Measurements from ENCODE around the gene EARS2. TPM values are rescaled to one million over a fixed set of nuclear protein-coding genes. Genes with fewer than 3 reads are reported as not detected.

Gene EARS2
- total RNA-seq, 4 donors from 2014 or later = 10.9 to 32.0 (median 14.0) TPM

GRCh38 chr16:23514381-23515152 is 42.6 kb downstream of the EARS2 start:
- no peak for TF ChIP-seq CTCF (IDR thresholded peaks at IDR 0.05; ENCODE audit: low read depth)

- TF ChIP-seq CTCF (IDR thresholded peaks at IDR 0.05; ENCODE audit: low read depth) = no peak
Measured at GRCh38 chr16:23512168-23512695, 44.9 kb downstream of the EARS2 start.

DNA sequence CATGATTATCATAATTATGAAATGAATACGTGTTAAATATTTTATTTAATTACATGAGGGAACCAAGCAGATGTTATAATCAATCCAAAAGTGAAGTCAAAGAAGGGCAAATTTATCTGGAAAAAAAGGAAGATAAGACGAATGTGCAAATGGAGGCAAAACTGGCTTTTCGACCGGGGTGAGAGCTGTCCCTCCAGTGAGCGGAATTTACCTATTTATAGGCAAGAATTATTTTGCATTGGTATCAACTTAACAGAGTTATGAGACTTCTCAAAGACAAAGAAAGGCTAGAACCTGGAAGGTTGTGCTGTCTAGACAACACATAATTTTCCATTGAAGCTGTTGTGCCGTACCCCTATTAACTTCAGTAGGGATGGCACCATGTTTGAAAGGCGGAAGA is 45.4 kb downstream of the EARS2 start:
- TF ChIP-seq CTCF (IDR thresholded peaks at IDR 0.05; ENCODE audit: low read depth) = no peak

DNA sequence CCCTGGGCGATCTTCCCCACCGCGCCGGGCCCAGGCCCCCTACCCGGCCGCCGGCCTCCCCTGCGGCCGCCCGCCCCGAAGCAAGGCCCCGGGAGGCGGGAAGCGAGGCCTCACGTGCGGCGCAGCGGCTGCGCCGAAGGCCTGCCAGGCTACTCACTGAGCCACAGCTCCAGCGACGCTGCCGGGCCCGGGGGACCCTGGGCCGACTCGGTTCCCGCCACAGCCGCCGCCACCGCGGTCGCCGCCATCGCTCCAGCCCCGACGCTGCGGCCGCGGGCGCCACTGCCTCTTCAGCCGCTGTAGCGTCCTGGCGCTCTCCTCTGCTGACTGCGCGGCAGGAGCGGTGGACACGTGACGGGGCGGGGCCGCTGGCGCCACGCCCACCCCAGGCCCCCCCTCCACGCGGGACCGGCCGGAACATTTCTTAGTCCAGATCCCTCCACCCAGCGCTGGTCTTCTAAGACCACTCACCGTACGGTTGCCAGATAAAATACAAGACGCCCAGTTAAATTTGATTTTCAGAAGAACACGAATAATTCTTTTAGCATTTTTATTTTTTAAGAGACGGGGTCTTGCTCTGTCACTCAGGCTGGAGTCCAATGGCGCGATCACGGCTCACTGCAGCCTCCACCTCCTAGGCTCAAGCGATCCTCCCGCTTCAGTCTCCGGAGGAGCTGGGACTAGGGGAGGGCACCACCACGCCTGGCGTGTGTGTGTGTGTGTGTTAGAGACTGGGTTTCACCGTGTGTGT is 46.8 kb downstream of the EARS2 start, which contains the start of gene GGA2:
TSS of gene GGA2 (minus strand) at position 331 of the 751 bp plus-strand sequence. CDS start at position 248, 83 bp downstream.
- no peak for TF ChIP-seq CTCF (IDR thresholded peaks at IDR 0.05; ENCODE audit: low read depth)

DNA sequence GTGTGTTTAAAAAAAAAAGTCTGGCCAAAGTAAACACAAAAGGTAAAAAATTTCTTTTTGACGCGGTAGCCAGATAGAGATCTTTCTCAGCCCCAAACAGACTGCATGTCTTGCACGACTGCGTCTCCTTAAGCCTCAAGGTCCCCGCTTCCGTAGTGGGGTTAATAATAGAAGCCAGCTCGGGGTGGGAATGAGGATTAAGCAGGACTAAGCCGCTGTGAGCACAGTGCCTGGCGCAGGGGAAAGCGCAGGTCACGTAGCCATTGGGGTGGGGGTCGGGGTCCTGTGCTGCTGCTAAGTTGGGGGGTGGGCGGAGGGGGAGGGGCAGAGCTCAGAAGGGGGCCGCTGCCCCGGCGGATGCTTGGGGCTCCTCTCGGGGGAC is 47.4 kb downstream of the EARS2 start:
- TF ChIP-seq CTCF (IDR thresholded peaks at IDR 0.05; ENCODE audit: low read depth) = no peak

DNA sequence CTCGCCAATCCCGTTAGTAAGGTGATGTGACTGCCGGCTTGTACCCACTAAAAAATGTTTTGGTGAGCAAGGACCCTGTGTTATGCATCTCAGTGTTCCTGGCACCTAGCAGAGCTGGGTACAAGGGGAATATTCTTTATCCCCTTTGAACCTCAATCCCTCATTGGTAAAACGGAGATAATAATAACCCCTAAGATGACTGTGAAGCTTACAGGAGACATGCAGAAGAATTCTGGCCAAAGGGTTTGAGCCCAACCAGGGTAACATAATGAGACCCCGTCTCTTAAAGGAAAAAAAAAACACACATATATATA is 47.8 kb downstream of the EARS2 start:
- no peak for TF ChIP-seq CTCF (IDR thresholded peaks at IDR 0.05; ENCODE audit: low read depth)
